H1 (cell line): ENCODE measurements around the gene LRRC18.

Experiments
- CBX5 ChIP-seq: fragments of 300-800, 300-1000 bp; sonication (generic); IDR thresholded peaks from 2 replicates; pipeline ENCODE4 v1.7.1; 2016; ENCODE audit warnings: antibody characterized with exemption, low read length, low read depth
- JUN ChIP-seq: IDR thresholded peaks from 2 replicates; pipeline ENCODE4 v1.6.1; 2011; ENCODE audit warnings: low read depth, mild to moderate bottlenecking, improper control_type of control experiment, low read length
- RXRA ChIP-seq: IDR thresholded peaks from 2 replicates; pipeline ENCODE4 v1.6.1; 2011; ENCODE audit warnings: low read depth, mild to moderate bottlenecking, low read length, moderate library complexity; ENCODE audit not compliant: insufficient read depth
- SP1 ChIP-seq: IDR thresholded peaks from 2 replicates; pipeline ENCODE4 v1.6.1; 2011; ENCODE audit warnings: low read depth, low read length
- SUZ12 ChIP-seq: fragments of 200-600 bp; sonication (generic); IDR thresholded peaks from 2 replicates; pipeline ENCODE4 v1.6.1; 2012; ENCODE audit warnings: mild to moderate bottlenecking, inconsistent platforms, low read length, moderate library complexity, mixed read lengths
- TAF1 ChIP-seq: IDR thresholded peaks from 2 replicates; pipeline ENCODE4 v1.6.1; 2011; ENCODE audit warnings: mild to moderate bottlenecking, low read depth, low read length
- TEAD4 ChIP-seq: IDR thresholded peaks from 2 replicates; pipeline ENCODE4 v1.6.1; 2012; ENCODE audit warnings: low read depth, low read length, inconsistent platforms, mixed read lengths
- TF ChIP-seq, protein P1 (sequence below), 3 experiments: IDR thresholded peaks; 1 replicate in 2 of 3; 2 replicates in 1 of 3; pipeline versions ENCODE4 v1.5.1 to v1.6.1; 2011; ENCODE audit warnings: low read length in 3 of 3, mild to moderate bottlenecking in 3 of 3, inconsistent platforms in 2 of 3, low read depth in 1 of 3, moderate library complexity in 1 of 3; ENCODE audit not compliant: insufficient read depth in 1 of 3; ENCODE audit errors: control extremely low read depth in 1 of 3
- TF ChIP-seq, protein P2 (sequence below): IDR thresholded peaks from 2 replicates; pipeline ENCODE4 v1.6.1; 2012; ENCODE audit warnings: low read length, inconsistent platforms
- TF ChIP-seq, protein P3 (sequence below): IDR thresholded peaks from 2 replicates; pipeline ENCODE4 v1.6.1; 2012; ENCODE audit warnings: inconsistent platforms
- TF ChIP-seq, protein P4 (sequence below): IDR thresholded peaks from 2 replicates; pipeline ENCODE4 v1.6.1; 2012; ENCODE audit warnings: inconsistent platforms

DNA sequence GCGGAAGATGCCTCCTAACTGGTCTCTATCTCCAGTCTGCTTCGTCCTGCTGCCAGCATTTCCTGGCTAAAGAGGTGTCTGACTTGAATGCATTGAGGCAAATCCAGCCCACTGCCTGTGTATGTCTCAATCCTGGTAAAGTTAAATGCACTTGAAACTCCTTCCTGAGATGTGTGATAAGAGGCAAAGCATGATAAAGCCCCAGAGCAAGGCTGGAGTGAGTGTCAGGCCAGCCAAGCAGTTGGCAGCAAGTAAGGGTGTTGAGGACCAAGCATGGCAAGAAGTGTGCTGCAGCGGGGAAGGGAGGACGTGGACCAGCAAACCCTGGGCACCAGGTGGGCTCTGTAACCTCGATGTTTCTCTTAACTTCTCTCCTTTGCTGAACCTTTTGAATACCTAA lies 29.1 kb downstream of the LRRC18 start:
- no peak for TF ChIP-seq RXRA
- TF ChIP-seq, protein P1, sequence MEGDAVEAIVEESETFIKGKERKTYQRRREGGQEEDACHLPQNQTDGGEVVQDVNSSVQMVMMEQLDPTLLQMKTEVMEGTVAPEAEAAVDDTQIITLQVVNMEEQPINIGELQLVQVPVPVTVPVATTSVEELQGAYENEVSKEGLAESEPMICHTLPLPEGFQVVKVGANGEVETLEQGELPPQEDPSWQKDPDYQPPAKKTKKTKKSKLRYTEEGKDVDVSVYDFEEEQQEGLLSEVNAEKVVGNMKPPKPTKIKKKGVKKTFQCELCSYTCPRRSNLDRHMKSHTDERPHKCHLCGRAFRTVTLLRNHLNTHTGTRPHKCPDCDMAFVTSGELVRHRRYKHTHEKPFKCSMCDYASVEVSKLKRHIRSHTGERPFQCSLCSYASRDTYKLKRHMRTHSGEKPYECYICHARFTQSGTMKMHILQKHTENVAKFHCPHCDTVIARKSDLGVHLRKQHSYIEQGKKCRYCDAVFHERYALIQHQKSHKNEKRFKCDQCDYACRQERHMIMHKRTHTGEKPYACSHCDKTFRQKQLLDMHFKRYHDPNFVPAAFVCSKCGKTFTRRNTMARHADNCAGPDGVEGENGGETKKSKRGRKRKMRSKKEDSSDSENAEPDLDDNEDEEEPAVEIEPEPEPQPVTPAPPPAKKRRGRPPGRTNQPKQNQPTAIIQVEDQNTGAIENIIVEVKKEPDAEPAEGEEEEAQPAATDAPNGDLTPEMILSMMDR (IDR thresholded peaks at IDR 0.05; ENCODE audit: control extremely low read depth in 1 of 3, insufficient read depth in 1 of 3, low read depth in 1 of 3, low read length in 3 of 3): no peak
- TF ChIP-seq, protein P2, sequence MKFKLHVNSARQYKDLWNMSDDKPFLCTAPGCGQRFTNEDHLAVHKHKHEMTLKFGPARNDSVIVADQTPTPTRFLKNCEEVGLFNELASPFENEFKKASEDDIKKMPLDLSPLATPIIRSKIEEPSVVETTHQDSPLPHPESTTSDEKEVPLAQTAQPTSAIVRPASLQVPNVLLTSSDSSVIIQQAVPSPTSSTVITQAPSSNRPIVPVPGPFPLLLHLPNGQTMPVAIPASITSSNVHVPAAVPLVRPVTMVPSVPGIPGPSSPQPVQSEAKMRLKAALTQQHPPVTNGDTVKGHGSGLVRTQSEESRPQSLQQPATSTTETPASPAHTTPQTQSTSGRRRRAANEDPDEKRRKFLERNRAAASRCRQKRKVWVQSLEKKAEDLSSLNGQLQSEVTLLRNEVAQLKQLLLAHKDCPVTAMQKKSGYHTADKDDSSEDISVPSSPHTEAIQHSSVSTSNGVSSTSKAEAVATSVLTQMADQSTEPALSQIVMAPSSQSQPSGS: no peak
- TF ChIP-seq, protein P3, sequence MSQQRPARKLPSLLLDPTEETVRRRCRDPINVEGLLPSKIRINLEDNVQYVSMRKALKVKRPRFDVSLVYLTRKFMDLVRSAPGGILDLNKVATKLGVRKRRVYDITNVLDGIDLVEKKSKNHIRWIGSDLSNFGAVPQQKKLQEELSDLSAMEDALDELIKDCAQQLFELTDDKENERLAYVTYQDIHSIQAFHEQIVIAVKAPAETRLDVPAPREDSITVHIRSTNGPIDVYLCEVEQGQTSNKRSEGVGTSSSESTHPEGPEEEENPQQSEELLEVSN: no peak
- TF ChIP-seq SP1: no peak
- no peak for TF ChIP-seq TEAD4
- TF ChIP-seq TAF1: no peak
- no peak for TF ChIP-seq JUN
- TF ChIP-seq, protein P4, sequence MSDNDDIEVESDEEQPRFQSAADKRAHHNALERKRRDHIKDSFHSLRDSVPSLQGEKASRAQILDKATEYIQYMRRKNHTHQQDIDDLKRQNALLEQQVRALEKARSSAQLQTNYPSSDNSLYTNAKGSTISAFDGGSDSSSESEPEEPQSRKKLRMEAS: no peak
- no peak for TF ChIP-seq SUZ12
- no peak for TF ChIP-seq CBX5
